ENCODE data around the gene HTD2.
A peak's percentile ranks its signal among the peaks of the same experiment; 100 is the strongest.
"Not testable (repeated sequence)": the region's sequence is repeated elsewhere in the genome, so short reads cannot be mapped to it uniquely, and the experiment has no call there.

The HTD2 gene

GRCh38 chr3:58334013-58334321 is 27.6 kb downstream of the HTD2 start:
- peak overlapping the region; percentile 73 for H3K4me3 ChIP-seq (ENCODE audit: low read length)
- no peak for TF ChIP-seq CTCF (IDR thresholded peaks at IDR 0.05; ENCODE audit: insufficient read depth, low read depth, low read length, missing control alignments)
- DNase-seq (ENCODE audit: low read depth), result no peak

GRCh38 chr3:58334506-58334884 is 28.2 kb downstream of the HTD2 start:
- TF ChIP-seq CTCF (IDR thresholded peaks at IDR 0.05; ENCODE audit: insufficient read depth, low read depth, low read length, missing control alignments), result no peak
- H3K4me3 ChIP-seq (ENCODE audit: low read length), result no peak overlapping the region
- DNase-seq (ENCODE audit: low read depth), result no peak

- peak overlapping the region; percentile 14 for H3K4me3 ChIP-seq (ENCODE audit: low read length)
- DNase-seq (ENCODE audit: low read depth), result no peak
These were observed 29.3 kb downstream of the HTD2 start for GRCh38 chr3:58335652-58335947.

GRCh38 chr3:58336135-58336882 is 30.0 kb downstream of the HTD2 start:
- TF ChIP-seq CTCF (IDR thresholded peaks at IDR 0.05; ENCODE audit: insufficient read depth, low read depth, low read length, missing control alignments), result no peak
- H3K4me3 ChIP-seq (ENCODE audit: low read length), result no peak overlapping the region
- peak; percentile 57 for DNase-seq (ENCODE audit: low read depth)

More at GRCh38 chr3:58335652-58335947, 29.3 kb downstream of the HTD2 start:
- no peak for TF ChIP-seq CTCF (IDR thresholded peaks at IDR 0.05; ENCODE audit: insufficient read depth, low read depth, low read length, missing control alignments)

GRCh38 chr3:58337190-58337589 is 30.9 kb downstream of the HTD2 start:
- no peak for TF ChIP-seq CTCF (IDR thresholded peaks at IDR 0.05; ENCODE audit: insufficient read depth, low read depth, low read length, missing control alignments)
- no peak overlapping the region for H3K4me3 ChIP-seq (ENCODE audit: low read length)
- no peak for DNase-seq (ENCODE audit: low read depth)

- H3K4me3 ChIP-seq (ENCODE audit: low read length); DNase-seq (ENCODE audit: low read depth): not testable (repeated sequence)
These were observed 32.8 kb downstream of the HTD2 start for GRCh38 chr3:58339146-58339545.

- no peak for DNase-seq (ENCODE audit: low read depth)
- no peak for TF ChIP-seq CTCF (IDR thresholded peaks at IDR 0.05; ENCODE audit: insufficient read depth, low read depth, low read length, missing control alignments)
- no peak overlapping the region for H3K4me3 ChIP-seq (ENCODE audit: low read length)
These were observed 34.4 kb downstream of the HTD2 start for GRCh38 chr3:58340594-58341244.

All from epithelial cell of esophagus (primary cell).